Measurements from ENCODE around the gene PGBD2.

The PGBD2 gene

GRCh38 chr1:248901578-248901977, 4.5 kb upstream of the PGBD2 start:
- H3K27me3 ChIP-seq (ENCODE audit: insufficient read depth, insufficient read length), result no peaks in the 10 kb centered on the region
- no peaks in the 10 kb centered on the region for H3K36me3 ChIP-seq (ENCODE audit: insufficient read depth, insufficient read length, low read length)
- TF ChIP-seq ZNF274 (IDR thresholded peaks at IDR 0.05; ENCODE audit: low read depth, low read length), result no peak
- TF ChIP-seq SUZ12 (IDR thresholded peaks at IDR 0.05; ENCODE audit: extremely low read depth, insufficient read depth, insufficient read length), result no peak
- no peak for TF ChIP-seq YY1 (IDR thresholded peaks at IDR 0.05; ENCODE audit: insufficient read depth, insufficient read length)
- no peak for DNase-seq (ENCODE audit: low read depth, low spot score)
- peaks cover 6% of the 10 kb centered on the region for H3K4me1 ChIP-seq (ENCODE audit: insufficient read depth, insufficient read length)
- no peak overlapping the region for H3K4me3 ChIP-seq (ENCODE audit: insufficient read length, low read depth)
- H3K9ac ChIP-seq (ENCODE audit: insufficient read length, low read depth), result no peak overlapping the region
- no peaks in the 10 kb centered on the region for H3K9me3 ChIP-seq (ENCODE audit: insufficient read depth, low read length)

- H3K9ac ChIP-seq (ENCODE audit: insufficient read length, low read depth), result peak overlapping the region; percentile 98
- no peaks in the 10 kb centered on the region for H3K4me1 ChIP-seq (ENCODE audit: insufficient read depth, insufficient read length)
- no peaks in the 10 kb centered on the region for H3K9me3 ChIP-seq (ENCODE audit: insufficient read depth, low read length)
- peak overlapping the region; percentile 94 for H3K4me3 ChIP-seq (ENCODE audit: insufficient read length, low read depth)
- TF ChIP-seq ZNF274 (IDR thresholded peaks at IDR 0.05; ENCODE audit: low read depth, low read length), result no peak
- TF ChIP-seq SUZ12 (IDR thresholded peaks at IDR 0.05; ENCODE audit: extremely low read depth, insufficient read depth, insufficient read length), result no peak
- TF ChIP-seq YY1 (IDR thresholded peaks at IDR 0.05; ENCODE audit: insufficient read depth, insufficient read length), result no peak
- DNase-seq (ENCODE audit: low read depth, low spot score), result no peak
- H3K27me3 ChIP-seq (ENCODE audit: insufficient read depth, insufficient read length), result no peaks in the 10 kb centered on the region
- peaks cover 19% of the 10 kb centered on the region for H3K36me3 ChIP-seq (ENCODE audit: insufficient read depth, insufficient read length, low read length)
Measured at GRCh38 chr1:248904437-248905216, 1.4 kb upstream of the PGBD2 start.

- peak overlapping the region; percentile 98 for H3K9ac ChIP-seq (ENCODE audit: insufficient read length, low read depth)
- H3K9me3 ChIP-seq (ENCODE audit: insufficient read depth, low read length), result peaks cover 6% of the 10 kb centered on the region; the same call in 1 of the 2 replicates
- peaks cover 27% of the 10 kb centered on the region for H3K36me3 ChIP-seq (ENCODE audit: insufficient read depth, insufficient read length, low read length)
- H3K4me3 ChIP-seq (ENCODE audit: insufficient read length, low read depth), result peak overlapping the region; percentile 94
- no peaks in the 10 kb centered on the region for H3K4me1 ChIP-seq (ENCODE audit: insufficient read depth, insufficient read length)
- DNase-seq (ENCODE audit: low read depth, low spot score), result no peak
- no peaks in the 10 kb centered on the region for H3K27me3 ChIP-seq (ENCODE audit: insufficient read depth, insufficient read length)
- TF ChIP-seq YY1 (IDR thresholded peaks at IDR 0.05; ENCODE audit: insufficient read depth, insufficient read length) (no peak), ZNF274 (IDR thresholded peaks at IDR 0.05; ENCODE audit: low read depth, low read length) (no peak), SUZ12 (IDR thresholded peaks at IDR 0.05; ENCODE audit: extremely low read depth, insufficient read depth, insufficient read length) (no peak)
Measured at GRCh38 chr1:248905662-248906008, 400 bp upstream of the PGBD2 start.

- Histone ChIP-seq H3K27me3 (ENCODE audit: insufficient read depth, insufficient read length) (no peaks in the 10 kb centered on the region), H3K9ac (ENCODE audit: insufficient read length, low read depth) (peak overlapping the region; percentile 82), H3K4me3 (ENCODE audit: insufficient read length, low read depth) (peak overlapping the region; percentile 75), H3K4me1 (ENCODE audit: insufficient read depth, insufficient read length) (no peaks in the 10 kb centered on the region), H3K36me3 (ENCODE audit: insufficient read depth, insufficient read length, low read length) (peaks cover 33% of the 10 kb centered on the region), H3K9me3 (ENCODE audit: insufficient read depth, low read length) (peaks cover 15% of the 10 kb centered on the region; the same call in 1 of the 2 replicates)
- TF ChIP-seq YY1 (IDR thresholded peaks at IDR 0.05; ENCODE audit: insufficient read depth, insufficient read length) (no peak), SUZ12 (IDR thresholded peaks at IDR 0.05; ENCODE audit: extremely low read depth, insufficient read depth, insufficient read length) (no peak), ZNF274 (IDR thresholded peaks at IDR 0.05; ENCODE audit: low read depth, low read length) (no peak)
- DNase-seq (ENCODE audit: low read depth, low spot score), result no peak
Measured at GRCh38 chr1:248906753-248907661, 972 bp downstream of the PGBD2 start.

GRCh38 chr1:248910761-248911160, 4.7 kb downstream of the PGBD2 start:
- Histone ChIP-seq H3K27me3 (ENCODE audit: insufficient read depth, insufficient read length) (no peaks in the 10 kb centered on the region), H3K36me3 (ENCODE audit: insufficient read depth, insufficient read length, low read length) (peaks cover 65% of the 10 kb centered on the region), H3K9me3 (ENCODE audit: insufficient read depth, low read length) (peaks cover 17% of the 10 kb centered on the region; the same call in 1 of the 2 replicates), H3K4me3 (ENCODE audit: insufficient read length, low read depth) (no peak overlapping the region), H3K4me1 (ENCODE audit: insufficient read depth, insufficient read length) (no peaks in the 10 kb centered on the region), H3K9ac (ENCODE audit: insufficient read length, low read depth) (no peak overlapping the region)
- DNase-seq (ENCODE audit: low read depth, low spot score), result no peak
- no peak for TF ChIP-seq YY1 (IDR thresholded peaks at IDR 0.05; ENCODE audit: insufficient read depth, insufficient read length)
- TF ChIP-seq ZNF274 (IDR thresholded peaks at IDR 0.05; ENCODE audit: low read depth, low read length), result no peak
- TF ChIP-seq SUZ12 (IDR thresholded peaks at IDR 0.05; ENCODE audit: extremely low read depth, insufficient read depth, insufficient read length), result no peak

- H3K27me3 ChIP-seq (ENCODE audit: insufficient read depth, insufficient read length), result no peaks in the 10 kb centered on the region
- DNase-seq (ENCODE audit: low read depth, low spot score), result no peak
- peaks cover 17% of the 10 kb centered on the region; the same call in 1 of the 2 replicates for H3K9me3 ChIP-seq (ENCODE audit: insufficient read depth, low read length)
- no peak for TF ChIP-seq ZNF274 (IDR thresholded peaks at IDR 0.05; ENCODE audit: low read depth, low read length)
- TF ChIP-seq SUZ12 (IDR thresholded peaks at IDR 0.05; ENCODE audit: extremely low read depth, insufficient read depth, insufficient read length), result no peak
- no peaks in the 10 kb centered on the region for H3K4me1 ChIP-seq (ENCODE audit: insufficient read depth, insufficient read length)
- H3K36me3 ChIP-seq (ENCODE audit: insufficient read depth, insufficient read length, low read length), result peaks cover 84% of the 10 kb centered on the region
- no peak overlapping the region for H3K4me3 ChIP-seq (ENCODE audit: insufficient read length, low read depth)
- H3K9ac ChIP-seq (ENCODE audit: insufficient read length, low read depth), result no peak overlapping the region
Measured at GRCh38 chr1:248913933-248914332, 7.9 kb downstream of the PGBD2 start.
